ENCODE results near the gene SMG7. TPM values are rescaled to one million over a fixed set of nuclear protein-coding genes. Genes with fewer than 3 reads are reported as not detected.
A peak's percentile ranks its signal among the peaks of the same experiment; 100 is the strongest.

SMG7 gene
- total RNA-seq, 2 experiments from 2014 or later, result 35.2 to 39.1 TPM

DNA sequence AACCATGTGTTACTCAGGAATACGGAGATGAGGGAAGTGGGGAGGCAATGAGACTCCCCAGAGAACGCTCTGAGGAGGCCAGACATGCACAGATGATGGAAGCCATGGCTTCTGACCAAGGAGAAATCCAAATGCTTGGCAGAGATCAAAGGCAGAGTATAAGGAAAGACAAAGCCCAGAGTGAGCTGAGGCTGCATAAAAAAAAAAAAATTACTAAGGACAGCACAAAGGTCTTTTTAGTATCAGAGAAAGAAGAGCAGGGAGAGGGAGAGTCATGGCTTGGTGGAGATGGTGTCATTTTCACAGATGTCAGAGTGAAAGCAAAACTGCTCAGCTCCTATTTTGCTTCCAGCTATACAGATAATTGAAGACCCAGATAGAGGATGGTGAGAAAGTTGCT is 126.1 kb downstream of the SMG7 start:
- Mint-ChIP-seq H3K9me3 (no peaks in the 10 kb centered on the region), H3K36me3 (ENCODE audit: low read depth) (no peaks in the 10 kb centered on the region), H3K27ac (no peak overlapping the region), H3K4me1 (ENCODE audit: low read depth) (no peaks in the 10 kb centered on the region), H3K27me3 (no peaks in the 10 kb centered on the region), H3K4me3 (no peak overlapping the region)
- Histone ChIP-seq H3K27me3 (ENCODE audit: control insufficient read depth in 1 of 2, insufficient read depth in 2 of 2, low read length in 2 of 2) (no peaks in the 10 kb centered on the region), H3K27ac (ENCODE audit: low read depth in 1 of 2, low read length in 2 of 2) (no peak overlapping the region), H3K4me3 (ENCODE audit: low read length) (no peak overlapping the region), H3K36me3 (ENCODE audit: insufficient read depth, low read length) (no peaks in the 10 kb centered on the region), H3K4me1 (ENCODE audit: insufficient read depth, low read length) (no peaks in the 10 kb centered on the region), H3K9me3 (ENCODE audit: control insufficient read depth in 1 of 2, insufficient read depth in 1 of 2, low read length in 2 of 2) (no peaks in the 10 kb centered on the region)
- ChIA-PET POLR2A (no interaction called here), CTCF (no interaction called here)
- DNase-seq (no peak), ATAC-seq (ENCODE audit: poor library complexity) (no peak)
- intact Hi-C loops (cut with DNase I, micrococcal nuclease), result no loop called here
- TF ChIP-seq, protein P1, sequence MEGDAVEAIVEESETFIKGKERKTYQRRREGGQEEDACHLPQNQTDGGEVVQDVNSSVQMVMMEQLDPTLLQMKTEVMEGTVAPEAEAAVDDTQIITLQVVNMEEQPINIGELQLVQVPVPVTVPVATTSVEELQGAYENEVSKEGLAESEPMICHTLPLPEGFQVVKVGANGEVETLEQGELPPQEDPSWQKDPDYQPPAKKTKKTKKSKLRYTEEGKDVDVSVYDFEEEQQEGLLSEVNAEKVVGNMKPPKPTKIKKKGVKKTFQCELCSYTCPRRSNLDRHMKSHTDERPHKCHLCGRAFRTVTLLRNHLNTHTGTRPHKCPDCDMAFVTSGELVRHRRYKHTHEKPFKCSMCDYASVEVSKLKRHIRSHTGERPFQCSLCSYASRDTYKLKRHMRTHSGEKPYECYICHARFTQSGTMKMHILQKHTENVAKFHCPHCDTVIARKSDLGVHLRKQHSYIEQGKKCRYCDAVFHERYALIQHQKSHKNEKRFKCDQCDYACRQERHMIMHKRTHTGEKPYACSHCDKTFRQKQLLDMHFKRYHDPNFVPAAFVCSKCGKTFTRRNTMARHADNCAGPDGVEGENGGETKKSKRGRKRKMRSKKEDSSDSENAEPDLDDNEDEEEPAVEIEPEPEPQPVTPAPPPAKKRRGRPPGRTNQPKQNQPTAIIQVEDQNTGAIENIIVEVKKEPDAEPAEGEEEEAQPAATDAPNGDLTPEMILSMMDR (IDR thresholded peaks at IDR 0.05), result no peak

GRCh38 chr1:183600136-183600535 is 127.8 kb downstream of the SMG7 start:
- CTCF ChIA-PET, result no interaction called here

GRCh38 chr1:183600634-183601033 is 128.3 kb downstream of the SMG7 start:
- CTCF ChIA-PET, result no interaction called here

More at GRCh38 chr1:183600136-183600535, 127.8 kb downstream of the SMG7 start:
- Histone ChIP-seq H3K27me3 (ENCODE audit: control insufficient read depth in 1 of 2, insufficient read depth in 2 of 2, low read length in 2 of 2) (no peaks in the 10 kb centered on the region), H3K27ac (ENCODE audit: low read depth in 1 of 2, low read length in 2 of 2) (no peak overlapping the region), H3K9me3 (ENCODE audit: control insufficient read depth in 1 of 2, insufficient read depth in 1 of 2, low read length in 2 of 2) (no peaks in the 10 kb centered on the region), H3K4me1 (ENCODE audit: insufficient read depth, low read length) (no peaks in the 10 kb centered on the region), H3K4me3 (ENCODE audit: low read length) (no peak overlapping the region), H3K36me3 (ENCODE audit: insufficient read depth, low read length) (no peaks in the 10 kb centered on the region)
- Mint-ChIP-seq H3K9me3 (no peaks in the 10 kb centered on the region), H3K27me3 (no peaks in the 10 kb centered on the region), H3K4me3 (no peak overlapping the region), H3K27ac (no peak overlapping the region), H3K4me1 (ENCODE audit: low read depth) (no peaks in the 10 kb centered on the region), H3K36me3 (ENCODE audit: low read depth) (no peaks in the 10 kb centered on the region)
- POLR2A ChIA-PET, result no interaction called here
- intact Hi-C loops (cut with DNase I, micrococcal nuclease), result no loop called here
- DNase-seq (peak in 2 of 14 experiments; percentile 54 to 65), ATAC-seq (ENCODE audit: poor library complexity) (no peak)
- TF ChIP-seq, protein P1 (IDR thresholded peaks at IDR 0.05), result no peak

More at GRCh38 chr1:183600634-183601033, 128.3 kb downstream of the SMG7 start:
- Histone ChIP-seq H3K27me3 (ENCODE audit: control insufficient read depth in 1 of 2, insufficient read depth in 2 of 2, low read length in 2 of 2) (no peaks in the 10 kb centered on the region), H3K27ac (ENCODE audit: low read depth in 1 of 2, low read length in 2 of 2) (no peak overlapping the region), H3K36me3 (ENCODE audit: insufficient read depth, low read length) (no peaks in the 10 kb centered on the region), H3K4me1 (ENCODE audit: insufficient read depth, low read length) (no peaks in the 10 kb centered on the region), H3K9me3 (ENCODE audit: control insufficient read depth in 1 of 2, insufficient read depth in 1 of 2, low read length in 2 of 2) (no peaks in the 10 kb centered on the region), H3K4me3 (ENCODE audit: low read length) (no peak overlapping the region)
- no peaks in the 10 kb centered on the region for H3K27me3 Mint-ChIP-seq
- H3K27ac Mint-ChIP-seq, result no peak overlapping the region
- H3K9me3 Mint-ChIP-seq, result no peaks in the 10 kb centered on the region
- DNase-seq (no peak), ATAC-seq (ENCODE audit: poor library complexity) (no peak)
- H3K36me3 Mint-ChIP-seq (ENCODE audit: low read depth), result no peaks in the 10 kb centered on the region
- TF ChIP-seq, protein P1 (IDR thresholded peaks at IDR 0.05), result no peak
- intact Hi-C loops (cut with DNase I, micrococcal nuclease), result no loop called here
- POLR2A ChIA-PET, result no interaction called here
- H3K4me1 Mint-ChIP-seq (ENCODE audit: low read depth), result no peaks in the 10 kb centered on the region
- H3K4me3 Mint-ChIP-seq, result no peak overlapping the region
